B cell (primary cell): ENCODE data around the gene FOXF1.

Experiments
- EZH2 ChIP-seq: IDR thresholded peaks from 2 replicates; pipeline ENCODE4 v1.6.1; 2012; ENCODE audit warnings: borderline replicate concordance, low read depth, mild to moderate bottlenecking, moderate library complexity, low read length; ENCODE audit not compliant: insufficient read depth, poor library complexity, severe bottlenecking
- TF ChIP-seq, protein P1 (sequence below): fragments of 200-600 bp; IDR thresholded peaks from one replicate; pipeline ENCODE4 v1.8.0; 2022; ENCODE audit warnings: antibody characterized with exemption, mild to moderate bottlenecking

DNA sequence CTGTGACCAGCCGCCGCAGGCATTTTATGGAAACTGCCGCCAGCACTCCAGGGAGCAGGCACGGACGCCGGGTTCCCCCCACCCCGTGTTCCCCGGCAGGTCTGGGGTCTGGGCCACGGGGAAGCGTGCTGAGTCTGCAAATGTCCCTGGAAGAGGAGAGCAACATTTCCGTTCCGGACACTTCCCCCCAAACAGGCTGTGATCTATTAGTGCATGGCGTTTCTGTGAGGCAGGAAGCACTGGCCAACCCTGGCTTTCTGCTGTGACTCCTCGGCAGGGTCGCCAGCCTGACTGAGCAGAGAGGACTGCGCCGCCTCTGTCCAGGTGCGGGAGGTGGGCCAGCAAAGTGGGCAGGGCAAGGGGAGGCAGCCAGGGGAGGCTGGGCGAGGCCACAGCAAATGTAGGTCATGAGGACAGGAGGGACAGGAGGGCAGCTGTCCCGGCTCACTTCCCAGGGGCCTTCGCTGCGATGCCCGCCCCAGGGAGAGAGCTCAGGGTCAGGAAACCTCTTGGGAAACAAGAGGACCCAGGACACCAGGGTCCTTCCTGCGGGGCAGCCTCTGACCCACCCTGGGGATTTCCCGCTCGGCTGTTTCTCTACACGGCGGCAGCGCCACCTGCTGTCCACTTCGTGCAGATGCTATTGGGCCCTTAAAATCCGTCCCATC, 9.5 kb downstream of the FOXF1 start:
- TF ChIP-seq, protein P1, sequence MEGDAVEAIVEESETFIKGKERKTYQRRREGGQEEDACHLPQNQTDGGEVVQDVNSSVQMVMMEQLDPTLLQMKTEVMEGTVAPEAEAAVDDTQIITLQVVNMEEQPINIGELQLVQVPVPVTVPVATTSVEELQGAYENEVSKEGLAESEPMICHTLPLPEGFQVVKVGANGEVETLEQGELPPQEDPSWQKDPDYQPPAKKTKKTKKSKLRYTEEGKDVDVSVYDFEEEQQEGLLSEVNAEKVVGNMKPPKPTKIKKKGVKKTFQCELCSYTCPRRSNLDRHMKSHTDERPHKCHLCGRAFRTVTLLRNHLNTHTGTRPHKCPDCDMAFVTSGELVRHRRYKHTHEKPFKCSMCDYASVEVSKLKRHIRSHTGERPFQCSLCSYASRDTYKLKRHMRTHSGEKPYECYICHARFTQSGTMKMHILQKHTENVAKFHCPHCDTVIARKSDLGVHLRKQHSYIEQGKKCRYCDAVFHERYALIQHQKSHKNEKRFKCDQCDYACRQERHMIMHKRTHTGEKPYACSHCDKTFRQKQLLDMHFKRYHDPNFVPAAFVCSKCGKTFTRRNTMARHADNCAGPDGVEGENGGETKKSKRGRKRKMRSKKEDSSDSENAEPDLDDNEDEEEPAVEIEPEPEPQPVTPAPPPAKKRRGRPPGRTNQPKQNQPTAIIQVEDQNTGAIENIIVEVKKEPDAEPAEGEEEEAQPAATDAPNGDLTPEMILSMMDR: peak; percentile 99
- TF ChIP-seq EZH2: no peak
